HCT116 (cell line): ENCODE data around the gene STARD3NL. TPM values are rescaled to one million over a fixed set of nuclear protein-coding genes. Genes with fewer than 3 reads are reported as not detected.

Experiments used
- ATAC-seq: fragments of 200-7000 bp; cut with Tn5 transposase; 2 replicates; pipeline ENCODE4 v1.9.1; 2020; ENCODE audit warnings: mild to moderate bottlenecking, moderate library complexity
- BruUV-seq: library from RNA; stranded (reverse); fragments of 400-500 nt; replicated peaks from 2 replicates; lab custom pipeline; 2021; lab: Mats Ljungman, UMichigan
- CTCF ChIA-PET: fragments of 300-600 bp; sonication (Branson Sonifier 250); formaldehyde crosslinking; loops from one replicate; lab custom pipeline; 2021; ENCODE audit warnings: antibody characterized with exemption; lab: Charles Lee
- POLR2A ChIA-PET: fragments of 300-600, 350-600 bp; sonication (Branson Sonifier 250); formaldehyde crosslinking; loops from one replicate; lab custom pipeline; 2021; ENCODE audit warnings: antibody characterized with exemption; lab: Charles Lee
- RAD21 ChIA-PET, 2 experiments: fragments of 300-600 bp; sonication (Branson Sonifier 250); formaldehyde crosslinking; loops; one replicate each; lab custom pipeline; 2023; ENCODE audit warnings: low total read pairs in 2 of 2; ENCODE audit not compliant: uncharacterized antibody in 2 of 2, unreplicated experiment in 2 of 2, low non-redundant PET in 1 of 2; lab: Charles Lee
- DNase-seq: peaks from one replicate; pipeline ENCODE4 v3.0.0-alpha.2; 2010; ENCODE audit warnings: low read depth, low spot score
- H2AFZ ChIP-seq: fragments of 200-600 bp; shearing (Covaris generic), sonication (generic); 2 replicates; pipeline ENCODE4 v1.6.1; 2017; ENCODE audit warnings: low read depth, mixed run types, mixed read lengths, antibody characterized with exemption, low read length; ENCODE audit not compliant: poor library complexity, severe bottlenecking
- H3K27ac ChIP-seq: 2 replicates; pipeline ENCODE4 v1.5.1; 2012; ENCODE audit warnings: low read depth, low read length
- H3K27me3 ChIP-seq: fragments of 200-600 bp; sonication (generic); 2 replicates; pipeline ENCODE4 v1.6.1; 2016; ENCODE audit warnings: mixed run types, low read length, mixed read lengths; ENCODE audit not compliant: insufficient read depth
- H3K36me3 ChIP-seq, 2 experiments: fragments of 200-500 bp in 1 of 2; fragments of 200-600 bp in 1 of 2; sonication (Bioruptor generic) in 1 of 2; sonication (generic) in 1 of 2; 2 replicates each; pipeline versions ENCODE4 v1.5.1 to v1.6.1; 2014 to 2016; ENCODE audit warnings: low read length in 2 of 2, inconsistent platforms in 1 of 2, mixed read lengths in 1 of 2, mixed run types in 1 of 2; ENCODE audit not compliant: insufficient read depth in 2 of 2, control insufficient read depth in 1 of 2
- H3K4me1 ChIP-seq, 2 experiments: fragments of 200-600 bp in 1 of 2; sonication (generic) in 1 of 2; 2 replicates each; pipeline versions ENCODE4 v1.5.1 to v1.6.1; 2012 to 2017; ENCODE audit warnings: low read length in 2 of 2, inconsistent platforms in 1 of 2, mild to moderate bottlenecking in 1 of 2, mixed read lengths in 1 of 2, mixed run types in 1 of 2, moderate library complexity in 1 of 2; ENCODE audit not compliant: insufficient read depth in 2 of 2, control insufficient read depth in 1 of 2
- H3K4me2 ChIP-seq: fragments of 200-600 bp; sonication (generic); 2 replicates; pipeline ENCODE4 v1.6.1; 2017; ENCODE audit warnings: mixed run types, low read length, mixed read lengths
- H3K4me3 ChIP-seq, 2 experiments: fragments of 200-600 bp in 1 of 2; sonication (generic) in 1 of 2; replicated peaks in 1 of 2; 2 replicates each; pipeline ENCODE4 v1.5.1; 2011 to 2016; ENCODE audit warnings: low read length in 2 of 2, control low read depth in 1 of 2, low read depth in 1 of 2, mild to moderate bottlenecking in 1 of 2, mixed read lengths in 1 of 2, mixed run types in 1 of 2
- H3K79me2 ChIP-seq: fragments of 200-600 bp; sonication (generic); 2 replicates; pipeline ENCODE4 v1.6.1; 2017; ENCODE audit warnings: mild to moderate bottlenecking, mixed run types, low read length, moderate library complexity, mixed read lengths; ENCODE audit not compliant: insufficient read depth
- H3K9ac ChIP-seq: fragments of 200-600 bp; sonication (generic); 2 replicates; pipeline ENCODE4 v1.6.1; 2016; ENCODE audit warnings: low read length, mixed read lengths
- H3K9me2 ChIP-seq: fragments of 200-600 bp; sonication (generic), shearing (Covaris generic); 2 replicates; pipeline ENCODE4 v1.6.1; 2017; ENCODE audit warnings: mixed run types, mild to moderate bottlenecking, moderate library complexity; ENCODE audit not compliant: insufficient read depth
- H3K9me3 ChIP-seq, 2 experiments: fragments of 200-500 bp in 1 of 2; fragments of 200-600 bp in 1 of 2; sonication (Bioruptor generic) in 1 of 2; sonication (generic) in 1 of 2; 2 replicates each; pipeline ENCODE4 v1.6.1; 2014 to 2017; ENCODE audit warnings: low read length in 2 of 2, mixed read lengths in 2 of 2, inconsistent platforms in 1 of 2, low read depth in 1 of 2, mild to moderate bottlenecking in 1 of 2, mixed run types in 1 of 2, moderate library complexity in 1 of 2; ENCODE audit not compliant: control insufficient read depth in 1 of 2, insufficient read depth in 1 of 2
- H4K20me1 ChIP-seq: fragments of 200-600 bp; sonication (generic), shearing (Covaris generic); 2 replicates; pipeline ENCODE4 v1.6.1; 2017; ENCODE audit warnings: mixed run types, mild to moderate bottlenecking, moderate library complexity; ENCODE audit not compliant: insufficient read depth
- CEBPB ChIP-seq: IDR thresholded peaks from 2 replicates; pipeline ENCODE4 v1.6.1; 2012; ENCODE audit warnings: low read depth
- EGR1 ChIP-seq: IDR thresholded peaks from 2 replicates; pipeline ENCODE4 v1.6.1; 2012; ENCODE audit warnings: low read depth
- EZH2phosphoT487 ChIP-seq: fragments of 200-600 bp; IDR thresholded peaks from 2 replicates; pipeline ENCODE4 v1.6.1; 2018; ENCODE audit warnings: antibody characterized with exemption, borderline replicate concordance
- JUND ChIP-seq: IDR thresholded peaks from 2 replicates; pipeline ENCODE4 v1.6.1; 2012
- POLR2A ChIP-seq: IDR thresholded peaks from 2 replicates; pipeline ENCODE4 v1.7.0; 2011; ENCODE audit warnings: borderline replicate concordance; ENCODE audit not compliant: insufficient read depth, insufficient read length; ENCODE audit errors: extremely low read depth
- ZNF274 ChIP-seq: fragments of 200-500 bp; sonication (Bioruptor generic); IDR thresholded peaks from 2 replicates; pipeline ENCODE4 v1.6.1; 2014; ENCODE audit warnings: mild to moderate bottlenecking, low read depth, low read length, inconsistent platforms
- intact Hi-C: fragments of 100-400 bp; cut with micrococcal nuclease; formaldehyde crosslinking; loops from 2 replicates; pipeline ENCODE4 v1.10.0; 2022
- total RNA-seq: library from RNA; stranded (reverse); gene quantifications from one replicate; pipeline ENCODE4 v1.2.1, GENCODE V29; 2021; ENCODE audit not compliant: unreplicated experiment
- TF ChIP-seq, protein P1 (sequence below): IDR thresholded peaks from 2 replicates; pipeline ENCODE4 v1.6.1; 2012
- TF ChIP-seq, protein P2 (sequence below): IDR thresholded peaks from 2 replicates; pipeline ENCODE4 v1.6.1; 2011; ENCODE audit warnings: mild to moderate bottlenecking, low read length, moderate library complexity; ENCODE audit not compliant: insufficient replicate concordance; ENCODE audit errors: extremely low read depth
- TF ChIP-seq, protein P3 (sequence below), 3 experiments: fragments of 200-600 bp in 1 of 3; sonication (generic) in 1 of 3; IDR thresholded peaks in 2 of 3; conservative IDR thresholded peaks in 1 of 3; 2 replicates each; pipeline ENCODE4 v1.5.1; 2012 to 2017; ENCODE audit warnings: low read depth in 2 of 3, low read length in 2 of 3, antibody characterized with exemption in 1 of 3, borderline replicate concordance in 1 of 3, control low read depth in 1 of 3, mild to moderate bottlenecking in 1 of 3, mixed read lengths in 1 of 3, mixed run types in 1 of 3, moderate library complexity in 1 of 3; ENCODE audit not compliant: insufficient read depth in 1 of 3

Gene STARD3NL
- total RNA-seq, 1 experiment from 2014 or later, result 32.0 TPM

DNA sequence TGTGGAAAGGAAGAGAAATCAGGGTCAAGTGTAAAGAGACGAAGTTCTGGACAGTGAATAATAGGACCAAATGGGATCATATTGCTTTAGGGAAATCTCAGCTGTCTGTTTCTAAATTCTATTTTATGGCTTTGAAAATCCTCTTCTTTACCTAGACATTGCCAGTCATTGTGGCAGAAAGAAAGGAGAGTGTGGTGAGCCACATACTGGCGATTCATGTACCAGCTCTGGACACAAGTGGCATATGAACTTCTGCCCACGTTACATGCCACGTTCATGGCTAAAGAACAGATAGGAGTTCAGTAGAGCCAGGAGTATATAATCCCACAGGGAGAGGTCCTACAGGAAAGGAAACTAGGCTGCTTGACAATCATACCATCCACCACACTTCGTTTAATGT is 28.0 kb downstream of the STARD3NL start:
- no peak for ATAC-seq
- Histone ChIP-seq H3K9me3 (no peaks in the 10 kb centered on the region), H3K79me2 (no peaks in the 10 kb centered on the region), H3K9me2 (no peaks in the 10 kb centered on the region), H2AFZ (no peak overlapping the region), H3K27me3 (no peaks in the 10 kb centered on the region), H3K4me2 (no peak overlapping the region), H4K20me1 (0 out of 2 replicates have a peak, but pooled peaks cover 6% of the 10 kb centered on the region), H3K4me3 (no peak overlapping the region), H3K9ac (no peak overlapping the region), H3K36me3 (0 out of 4 replicates have a peak, but pooled peaks cover 0 to 2% of the 10 kb centered on the region in 2 experiments), H3K4me1 (no peaks in the 10 kb centered on the region), H3K27ac (no peak overlapping the region)
- RAD21 ChIA-PET, result no interaction called here
- CTCF ChIA-PET, result interaction anchor here (1.2 kb wide), 1 partner anchor 9 kb away, joined by 6 read pairs; no protein-coding TSS in a partner anchor
- no TSS peak for BruUV-seq
- TF ChIP-seq, protein P1, sequence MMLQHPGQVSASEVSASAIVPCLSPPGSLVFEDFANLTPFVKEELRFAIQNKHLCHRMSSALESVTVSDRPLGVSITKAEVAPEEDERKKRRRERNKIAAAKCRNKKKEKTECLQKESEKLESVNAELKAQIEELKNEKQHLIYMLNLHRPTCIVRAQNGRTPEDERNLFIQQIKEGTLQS, result no peak
- TF ChIP-seq, protein P2, sequence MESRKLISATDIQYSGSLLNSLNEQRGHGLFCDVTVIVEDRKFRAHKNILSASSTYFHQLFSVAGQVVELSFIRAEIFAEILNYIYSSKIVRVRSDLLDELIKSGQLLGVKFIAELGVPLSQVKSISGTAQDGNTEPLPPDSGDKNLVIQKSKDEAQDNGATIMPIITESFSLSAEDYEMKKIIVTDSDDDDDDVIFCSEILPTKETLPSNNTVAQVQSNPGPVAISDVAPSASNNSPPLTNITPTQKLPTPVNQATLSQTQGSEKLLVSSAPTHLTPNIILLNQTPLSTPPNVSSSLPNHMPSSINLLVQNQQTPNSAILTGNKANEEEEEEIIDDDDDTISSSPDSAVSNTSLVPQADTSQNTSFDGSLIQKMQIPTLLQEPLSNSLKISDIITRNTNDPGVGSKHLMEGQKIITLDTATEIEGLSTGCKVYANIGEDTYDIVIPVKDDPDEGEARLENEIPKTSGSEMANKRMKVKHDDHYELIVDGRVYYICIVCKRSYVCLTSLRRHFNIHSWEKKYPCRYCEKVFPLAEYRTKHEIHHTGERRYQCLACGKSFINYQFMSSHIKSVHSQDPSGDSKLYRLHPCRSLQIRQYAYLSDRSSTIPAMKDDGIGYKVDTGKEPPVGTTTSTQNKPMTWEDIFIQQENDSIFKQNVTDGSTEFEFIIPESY, result no peak
- TF ChIP-seq CEBPB, result no peak
- TF ChIP-seq EGR1, result no peak
- no peak for TF ChIP-seq JUND
- TF ChIP-seq EZH2phosphoT487, result no peak
- TF ChIP-seq, protein P3, sequence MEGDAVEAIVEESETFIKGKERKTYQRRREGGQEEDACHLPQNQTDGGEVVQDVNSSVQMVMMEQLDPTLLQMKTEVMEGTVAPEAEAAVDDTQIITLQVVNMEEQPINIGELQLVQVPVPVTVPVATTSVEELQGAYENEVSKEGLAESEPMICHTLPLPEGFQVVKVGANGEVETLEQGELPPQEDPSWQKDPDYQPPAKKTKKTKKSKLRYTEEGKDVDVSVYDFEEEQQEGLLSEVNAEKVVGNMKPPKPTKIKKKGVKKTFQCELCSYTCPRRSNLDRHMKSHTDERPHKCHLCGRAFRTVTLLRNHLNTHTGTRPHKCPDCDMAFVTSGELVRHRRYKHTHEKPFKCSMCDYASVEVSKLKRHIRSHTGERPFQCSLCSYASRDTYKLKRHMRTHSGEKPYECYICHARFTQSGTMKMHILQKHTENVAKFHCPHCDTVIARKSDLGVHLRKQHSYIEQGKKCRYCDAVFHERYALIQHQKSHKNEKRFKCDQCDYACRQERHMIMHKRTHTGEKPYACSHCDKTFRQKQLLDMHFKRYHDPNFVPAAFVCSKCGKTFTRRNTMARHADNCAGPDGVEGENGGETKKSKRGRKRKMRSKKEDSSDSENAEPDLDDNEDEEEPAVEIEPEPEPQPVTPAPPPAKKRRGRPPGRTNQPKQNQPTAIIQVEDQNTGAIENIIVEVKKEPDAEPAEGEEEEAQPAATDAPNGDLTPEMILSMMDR (IDR thresholded peaks at IDR 0.05 in 2 of 3, conservative IDR thresholded peaks at IDR 0.05 in 1 of 3; ENCODE audit: borderline replicate concordance in 1 of 3, insufficient read depth in 1 of 3, low read depth in 2 of 3, low read length in 2 of 3), result no peak
- TF ChIP-seq ZNF274, result no peak
- TF ChIP-seq POLR2A, result no peak
- no peak for DNase-seq
- intact Hi-C loops, result no loop called here
- POLR2A ChIA-PET, result no interaction called here
